Measurements from ENCODE around the gene ATP6V0D1. TPM values are rescaled to one million over a fixed set of nuclear protein-coding genes. Genes with fewer than 3 reads are reported as not detected.

The ATP6V0D1 gene
- total RNA-seq, 1 donor from 2014 or later: 97.9 TPM

- no peak overlapping the region for H3K4me3 ChIP-seq (ENCODE audit: low read depth, low read length)
- TF ChIP-seq CTCF (conservative IDR thresholded peaks at IDR 0.05; ENCODE audit: low read depth, low read length): no peak
- DNase-seq (ENCODE audit: low read depth): no peak
Measured at GRCh38 chr16:67409631-67410030, 71.3 kb downstream of the ATP6V0D1 start.

DNA sequence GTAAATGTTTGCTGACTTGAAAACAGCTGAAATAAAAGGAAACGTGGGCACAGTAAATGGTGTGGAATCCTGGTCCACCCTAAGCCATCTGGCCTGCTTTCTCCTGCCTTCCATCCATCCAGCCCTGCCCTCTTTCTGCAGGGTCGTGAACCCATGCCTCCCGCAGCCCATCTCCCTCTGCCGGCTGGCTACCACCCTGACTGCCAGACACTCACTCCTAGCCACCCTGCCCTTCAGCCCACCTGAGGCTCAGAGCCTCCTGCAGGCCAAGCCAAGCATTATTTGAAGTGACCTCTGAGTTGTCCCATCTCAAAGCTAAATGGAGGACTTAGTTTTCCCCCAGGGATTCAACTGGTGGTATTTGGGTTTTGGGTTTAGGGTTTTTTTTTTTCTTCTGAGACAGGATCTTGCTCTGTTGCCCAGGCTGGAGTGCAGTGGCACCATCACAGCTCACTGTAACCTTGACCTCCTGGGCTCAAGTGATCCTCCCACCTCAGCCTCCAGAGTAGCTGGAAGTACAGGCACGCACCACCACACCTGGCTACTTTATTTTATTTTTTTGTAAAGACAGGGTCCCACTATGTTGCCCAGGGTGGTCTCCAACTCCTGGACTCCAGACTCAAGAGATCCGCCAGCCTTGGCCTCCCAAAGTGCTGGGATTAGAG, 73.0 kb downstream of the ATP6V0D1 start:
- no peak for TF ChIP-seq CTCF (conservative IDR thresholded peaks at IDR 0.05; ENCODE audit: low read depth, low read length)
- no peak overlapping the region for H3K4me3 ChIP-seq (ENCODE audit: low read depth, low read length)
- no peak for DNase-seq (ENCODE audit: low read depth)

GRCh38 chr16:67407176-67407787, 73.7 kb downstream of the ATP6V0D1 start:
- TF ChIP-seq CTCF (conservative IDR thresholded peaks at IDR 0.05; ENCODE audit: low read depth, low read length): no peak
- no peak for DNase-seq (ENCODE audit: low read depth)
- no peak overlapping the region for H3K4me3 ChIP-seq (ENCODE audit: low read depth, low read length)

- DNase-seq (ENCODE audit: low read depth): no peak
- TF ChIP-seq CTCF (conservative IDR thresholded peaks at IDR 0.05; ENCODE audit: low read depth, low read length): no peak
- no peak overlapping the region for H3K4me3 ChIP-seq (ENCODE audit: low read depth, low read length)
Measured at GRCh38 chr16:67406111-67406971, 74.6 kb downstream of the ATP6V0D1 start.

DNA sequence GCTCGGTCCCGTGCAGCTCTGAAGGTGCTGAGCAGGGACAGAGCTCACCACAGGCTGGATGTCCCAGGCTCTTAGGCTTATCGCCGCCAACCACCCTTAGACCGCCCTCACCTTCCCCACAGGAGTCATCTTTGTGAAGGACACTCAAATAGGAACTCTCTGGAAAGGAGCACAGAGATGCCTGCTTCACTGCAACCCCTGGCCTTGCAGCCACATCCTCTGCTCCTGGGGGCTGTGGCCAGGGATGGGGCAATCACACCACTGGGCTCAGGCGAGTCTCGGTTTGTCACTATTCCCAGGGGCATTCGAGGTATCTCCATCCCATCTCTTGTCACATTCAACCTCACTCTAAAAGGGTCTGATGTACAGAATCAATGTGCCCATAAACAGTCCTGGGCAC, 75.6 kb downstream of the ATP6V0D1 start:
- no peak for TF ChIP-seq CTCF (conservative IDR thresholded peaks at IDR 0.05; ENCODE audit: low read depth, low read length)
- DNase-seq (ENCODE audit: low read depth): no peak
- H3K4me3 ChIP-seq (ENCODE audit: low read depth, low read length): no peak overlapping the region

GRCh38 chr16:67404740-67405226, 76.2 kb downstream of the ATP6V0D1 start:
- no peak for TF ChIP-seq CTCF (conservative IDR thresholded peaks at IDR 0.05; ENCODE audit: low read depth, low read length)
- DNase-seq (ENCODE audit: low read depth): no peak
- no peak overlapping the region for H3K4me3 ChIP-seq (ENCODE audit: low read depth, low read length)

Data from epithelial cell of proximal tubule (primary cell).